H9 (cell line): ENCODE data around the gene GRIK1. TPM values are rescaled to one million over a fixed set of nuclear protein-coding genes. Genes with fewer than 3 reads are reported as not detected.
A peak's percentile ranks its signal among the peaks of the same experiment; 100 is the strongest.

ENCODE experiments used
- DNase-seq: peaks from one replicate; pipeline ENCODE4 v3.0.0-alpha.2; 2017
- H2AFZ ChIP-seq: one replicate; pipeline ENCODE4 v1.6.1; 2013; ENCODE audit warnings: mild to moderate bottlenecking, low read length, control low read depth, moderate library complexity
- H2AK5ac ChIP-seq: 2 replicates; pipeline ENCODE4 v1.6.1; 2013; ENCODE audit warnings: low read length, control low read depth, mixed read lengths; ENCODE audit not compliant: insufficient read length
- H2BK120ac ChIP-seq: one replicate; pipeline ENCODE4 v1.6.1; 2013; ENCODE audit warnings: low read depth, mild to moderate bottlenecking, low read length, control low read depth, inconsistent platforms; ENCODE audit not compliant: poor library complexity, severe bottlenecking
- H2BK12ac ChIP-seq: 2 replicates; pipeline ENCODE4 v1.6.1; 2013; ENCODE audit warnings: low read length, control low read depth, mixed read lengths, low read depth; ENCODE audit not compliant: insufficient read length
- H2BK15ac ChIP-seq: 2 replicates; pipeline ENCODE4 v1.6.1; 2013; ENCODE audit warnings: low read depth, low read length, control low read depth
- H2BK20ac ChIP-seq: one replicate; pipeline ENCODE4 v1.6.1; 2013; ENCODE audit warnings: low read depth, mild to moderate bottlenecking, low read length, control low read depth, inconsistent platforms; ENCODE audit not compliant: poor library complexity, severe bottlenecking
- H2BK5ac ChIP-seq: 2 replicates; pipeline ENCODE4 v1.6.1; 2013; ENCODE audit warnings: low read length, control low read depth, mixed read lengths; ENCODE audit not compliant: insufficient read length
- H3K14ac ChIP-seq: 2 replicates; pipeline ENCODE4 v1.6.1; 2013; ENCODE audit warnings: low read length, control low read depth; ENCODE audit not compliant: insufficient read depth
- H3K18ac ChIP-seq: 2 replicates; pipeline ENCODE4 v1.6.1; 2013; ENCODE audit warnings: low read depth, mild to moderate bottlenecking, mixed read lengths, low read length, control low read depth; ENCODE audit not compliant: insufficient read length
- H3K23ac ChIP-seq: 2 replicates; pipeline ENCODE4 v1.6.1; 2013; ENCODE audit warnings: low read length, control low read depth, mixed read lengths, low read depth; ENCODE audit not compliant: insufficient read length
- H3K23me2 ChIP-seq: 2 replicates; pipeline ENCODE4 v1.6.1; 2013; ENCODE audit warnings: low read depth, mild to moderate bottlenecking, mixed read lengths, low read length, control low read depth; ENCODE audit not compliant: insufficient read length, poor library complexity, severe bottlenecking
- H3K27ac ChIP-seq: 2 replicates; pipeline ENCODE4 v1.5.1; 2013; ENCODE audit warnings: low read length, control low read depth, mixed read lengths, low read depth; ENCODE audit not compliant: insufficient read length
- H3K27me3 ChIP-seq: 2 replicates; pipeline ENCODE4 v1.6.1; 2013; ENCODE audit warnings: low read length, control low read depth, inconsistent platforms; ENCODE audit not compliant: insufficient read depth
- H3K4ac ChIP-seq: 2 replicates; pipeline ENCODE4 v1.6.1; 2013; ENCODE audit warnings: low read depth, mild to moderate bottlenecking, control low read depth, inconsistent platforms, low read length, moderate library complexity
- H3K4me1 ChIP-seq: 2 replicates; pipeline ENCODE4 v1.6.1; 2013; ENCODE audit warnings: low read length, control low read depth, inconsistent platforms; ENCODE audit not compliant: insufficient read depth
- H3K4me2 ChIP-seq: 2 replicates; pipeline ENCODE4 v1.6.1; 2013; ENCODE audit warnings: low read length, control low read depth, mixed read lengths; ENCODE audit not compliant: insufficient read length, insufficient read depth
- H3K56ac ChIP-seq: 2 replicates; pipeline ENCODE4 v1.6.1; 2013; ENCODE audit warnings: low read depth, mild to moderate bottlenecking, mixed read lengths, low read length, control low read depth; ENCODE audit not compliant: insufficient read length
- H3K79me1 ChIP-seq: 2 replicates; pipeline ENCODE4 v1.6.1; 2013; ENCODE audit warnings: low read depth, mild to moderate bottlenecking, moderate library complexity, low read length, control low read depth, inconsistent platforms; ENCODE audit not compliant: insufficient read depth, poor library complexity, severe bottlenecking
- H3K79me2 ChIP-seq: 2 replicates; pipeline ENCODE4 v1.6.1; 2013; ENCODE audit warnings: low read length, control low read depth, inconsistent platforms; ENCODE audit not compliant: insufficient read depth
- H3K9ac ChIP-seq: 2 replicates; pipeline ENCODE4 v1.6.1; 2013; ENCODE audit warnings: low read length, control low read depth, mixed read lengths; ENCODE audit not compliant: insufficient read length; ENCODE audit errors: extremely low read depth
- H3K9me3 ChIP-seq: one replicate; pipeline ENCODE4 v1.6.1; 2013; ENCODE audit warnings: low read depth, low read length, inconsistent platforms; ENCODE audit not compliant: control insufficient read depth
- H3T11ph ChIP-seq: one replicate; pipeline ENCODE4 v1.6.1; 2013; ENCODE audit warnings: mild to moderate bottlenecking, low read length, control low read depth, inconsistent platforms
- H4K20me1 ChIP-seq: one replicate; pipeline ENCODE4 v1.6.1; 2013; ENCODE audit not compliant: control insufficient read depth, insufficient read length, insufficient read depth
- H4K5ac ChIP-seq: 2 replicates; pipeline ENCODE4 v1.6.1; 2013; ENCODE audit warnings: low read depth, mild to moderate bottlenecking, mixed read lengths, low read length, control low read depth; ENCODE audit not compliant: insufficient read length
- H4K8ac ChIP-seq: replicated peaks from 2 replicates; pipeline ENCODE4 v1.6.1; 2013; ENCODE audit warnings: low read length, control low read depth, mixed read lengths, low read depth; ENCODE audit not compliant: insufficient read length
- H4K91ac ChIP-seq: 2 replicates; pipeline ENCODE4 v1.6.1; 2013; ENCODE audit warnings: low read depth, mild to moderate bottlenecking, moderate library complexity, mixed read lengths, low read length, control low read depth; ENCODE audit not compliant: insufficient read length
- H3K27ac Mint-ChIP-seq, 3 experiments: 2 replicates in 2 of 3; 3 replicates in 1 of 3; pipeline ENCODE4 v1.8.0; 2020 to 2021; ENCODE audit warnings: mixed read lengths in 3 of 3, mild to moderate bottlenecking in 1 of 3, moderate library complexity in 1 of 3
- H3K27me3 Mint-ChIP-seq: 2 replicates; pipeline ENCODE4 v1.8.0; 2021; ENCODE audit warnings: low read depth, mild to moderate bottlenecking, moderate library complexity, mixed read lengths
- H3K36me3 Mint-ChIP-seq, 3 experiments: 2 replicates in 2 of 3; 3 replicates in 1 of 3; pipeline ENCODE4 v1.8.0; 2020 to 2021; ENCODE audit warnings: low read depth in 3 of 3, mixed read lengths in 3 of 3; ENCODE audit not compliant: insufficient read depth in 1 of 3
- H3K4me1 Mint-ChIP-seq, 2 experiments: 2 replicates each; pipeline ENCODE4 v1.8.0; 2020; ENCODE audit warnings: mixed read lengths in 2 of 2
- H3K4me3 Mint-ChIP-seq, 2 experiments: 2 replicates in 1 of 2; 3 replicates in 1 of 2; pipeline ENCODE4 v1.8.0; 2020 to 2021; ENCODE audit warnings: mild to moderate bottlenecking in 2 of 2, mixed read lengths in 2 of 2, moderate library complexity in 1 of 2
- H3K9me3 Mint-ChIP-seq, 2 experiments: 2 replicates in 1 of 2; 3 replicates in 1 of 2; pipeline ENCODE4 v1.8.0; 2020; ENCODE audit warnings: mild to moderate bottlenecking in 2 of 2, mixed read lengths in 2 of 2, moderate library complexity in 1 of 2
- CTCF ChIP-seq: fragments of 200-600 bp; sonication (generic); conservative IDR thresholded peaks from 3 replicates; pipeline ENCODE4 v1.8.0; 2021; ENCODE audit warnings: antibody characterized with exemption, mild to moderate bottlenecking
- whole genome bisulfite sequencing: extraction: QIAGEN DNeasy Blood & Tissue Kit; methylation state at CpG from one replicate; pipeline ENCODE4 v1.1.7; 2013; ENCODE audit warnings: missing lambda C conversion rate, low lambda C conversion rate, mixed read lengths; ENCODE audit not compliant: insufficient read length; ENCODE audit errors: extremely low coverage; 5-methylcytosine and 5-hydroxymethylcytosine counted together
- total RNA-seq: library from RNA; stranded (reverse); gene quantifications from 2 replicates; pipeline ENCODE4 v1.2.1, GENCODE V29; 2021

Gene GRIK1
- total RNA-seq, 1 experiment from 2014 or later, result not detected

- Histone ChIP-seq H3K9ac (no peak overlapping the region), H3T11ph (no peak overlapping the region), H4K5ac (no peak overlapping the region), H3K18ac (no peak overlapping the region), H4K20me1 (no peaks in the 10 kb centered on the region), H3K23me2 (no peaks in the 10 kb centered on the region), H2BK15ac (no peak overlapping the region), H3K4me1 (no peaks in the 10 kb centered on the region; the same call in 1 of the 2 replicates), H2BK120ac (no peak overlapping the region), H3K56ac (no peak overlapping the region), H3K9me3 (no peaks in the 10 kb centered on the region), H3K27ac (no peak overlapping the region), H2AK5ac (no peak overlapping the region), H4K91ac (no peak overlapping the region), H3K14ac (no peak overlapping the region), H3K27me3 (no peaks in the 10 kb centered on the region), H3K4ac (no peak overlapping the region), H3K4me2 (no peak overlapping the region), H2BK5ac (no peak overlapping the region), H2AFZ (peak overlapping the region; percentile 11), H2BK12ac (no peak overlapping the region), H2BK20ac (no peak overlapping the region), H3K79me2 (no peaks in the 10 kb centered on the region), H4K8ac (no peak overlapping the region), H3K79me1 (no peaks in the 10 kb centered on the region), H3K23ac (no peak overlapping the region)
- H3K4me1 Mint-ChIP-seq, result peaks cover 4 to 12% of the 10 kb centered on the region in 2 experiments
- no peaks in the 10 kb centered on the region for H3K36me3 Mint-ChIP-seq
- no peak overlapping the region for H3K4me3 Mint-ChIP-seq
- WGBS, result no CpG with 5 or more reads among the region's 5 CpGs
- no peaks in the 10 kb centered on the region for H3K27me3 Mint-ChIP-seq
- H3K9me3 Mint-ChIP-seq, result no peaks in the 10 kb centered on the region
- DNase-seq, result no peak
- TF ChIP-seq CTCF, result no peak
- no peak overlapping the region for H3K27ac Mint-ChIP-seq
Observed at GRCh38 chr21:29819675-29820326, 120.0 kb downstream of the GRIK1 start.
